OCI-LY3 (cell line): ENCODE measurements around the gene MS4A4A.
"Not testable (repeated sequence)": the region's sequence is repeated elsewhere in the genome, so short reads cannot be mapped to it uniquely, and the experiment has no call there.

Experiments used
- H2AFZ ChIP-seq: fragments of 200-600, 300-600 bp; shearing (Covaris generic); 2 replicates; pipeline ENCODE4 v1.6.0; 2014; ENCODE audit warnings: antibody characterized with exemption, low read depth, low read length
- H3K27ac ChIP-seq: fragments of 200-600, 300-600 bp; sonication (generic); 2 replicates; pipeline ENCODE4 v1.5.1; 2014; ENCODE audit warnings: mild to moderate bottlenecking, low read length, moderate library complexity, mixed read lengths
- H3K27me3 ChIP-seq: fragments of 200-600, 300-600 bp; sonication (generic); 2 replicates; pipeline ENCODE4 v1.6.1; 2014; ENCODE audit warnings: low read depth, low read length, mixed read lengths
- H3K36me3 ChIP-seq: fragments of 200-600, 300-600 bp; sonication (generic); replicated peaks from 2 replicates; pipeline ENCODE3; 2014; ENCODE audit warnings: low read depth, low read length, mixed read lengths
- H3K4me1 ChIP-seq: fragments of 300-600, 200-600 bp; sonication (generic); 2 replicates; pipeline ENCODE4 v1.6.1; 2014; ENCODE audit warnings: low read length, mixed read lengths
- H3K4me2 ChIP-seq: fragments of 200-600, 300-600 bp; sonication (generic); 2 replicates; pipeline ENCODE4 v1.6.1; 2014; ENCODE audit warnings: low read length, mixed read lengths
- H3K4me3 ChIP-seq: fragments of 300-600, 200-600 bp; sonication (generic); 2 replicates; pipeline ENCODE4 v1.5.1; 2014; ENCODE audit warnings: antibody characterized with exemption, mild to moderate bottlenecking, low read length, moderate library complexity
- H3K79me2 ChIP-seq: fragments of 300-600, 200-600 bp; shearing (Covaris generic); 2 replicates; pipeline ENCODE4 v1.6.1; 2014; ENCODE audit warnings: mild to moderate bottlenecking, low read length, mixed read lengths
- H3K9ac ChIP-seq: fragments of 300-600, 200-600 bp; shearing (Covaris generic); 2 replicates; pipeline ENCODE4 v1.6.0; 2014; ENCODE audit warnings: mild to moderate bottlenecking, low read length, moderate library complexity
- H3K9me3 ChIP-seq: fragments of 200-600, 300-600 bp; shearing (Covaris generic); 2 replicates; pipeline ENCODE4 v1.6.1; 2014; ENCODE audit warnings: low read length, mixed read lengths; ENCODE audit not compliant: insufficient read depth
- H4K20me1 ChIP-seq: fragments of 200-600, 300-600 bp; sonication (generic); 2 replicates; pipeline ENCODE4 v1.6.1; 2016; ENCODE audit warnings: low read length, mixed read lengths; ENCODE audit not compliant: insufficient read depth
- CTCF ChIP-seq: fragments of 200-600, 300-600 bp; sonication (generic); IDR thresholded peaks from 2 replicates; pipeline ENCODE4 v1.5.1; 2014; ENCODE audit warnings: antibody characterized with exemption, low read length, low read depth
- EZH2phosphoT487 ChIP-seq: fragments of 200-600 bp; shearing (Covaris generic); IDR thresholded peaks from 2 replicates; pipeline ENCODE4 v1.6.1; 2018; ENCODE audit warnings: antibody characterized with exemption, mixed run types, low read depth

MS4A4A gene

GRCh38 chr11:60281485-60281884 lies 1.0 kb downstream of the MS4A4A start:
- Histone ChIP-seq H3K4me2 (no peak overlapping the region), H3K4me3 (no peak overlapping the region), H3K9me3 (no peaks in the 10 kb centered on the region), H3K79me2 (no peaks in the 10 kb centered on the region), H3K9ac (no peak overlapping the region), H3K36me3 (no peaks in the 10 kb centered on the region), H2AFZ (no peak overlapping the region), H3K27ac (no peak overlapping the region), H3K4me1 (peaks cover 20% of the 10 kb centered on the region), H4K20me1 (no peaks in the 10 kb centered on the region), H3K27me3 (no peaks in the 10 kb centered on the region)
- no peak for TF ChIP-seq CTCF

- Histone ChIP-seq H3K9ac (no peak overlapping the region), H3K4me2 (no peak overlapping the region), H3K4me3 (no peak overlapping the region)
Observed at GRCh38 chr11:60282286-60282685, 1.8 kb downstream of the MS4A4A start.

GRCh38 chr11:60285411-60286126 lies 5.1 kb downstream of the MS4A4A start:
- not testable (repeated sequence) for H3K4me3 ChIP-seq, H3K4me2 ChIP-seq, H3K9ac ChIP-seq, H3K27ac ChIP-seq, H3K9me3 ChIP-seq, H3K36me3 ChIP-seq, H2AFZ ChIP-seq, H3K79me2 ChIP-seq, H4K20me1 ChIP-seq, H3K27me3 ChIP-seq
- peaks cover 12% of the 10 kb centered on the region for H3K4me1 ChIP-seq

More at GRCh38 chr11:60282286-60282685, 1.8 kb downstream of the MS4A4A start:
- no peaks in the 10 kb centered on the region for H3K79me2 ChIP-seq
- H3K27ac ChIP-seq, result no peak overlapping the region
- no peaks in the 10 kb centered on the region for H3K27me3 ChIP-seq
- no peaks in the 10 kb centered on the region for H3K9me3 ChIP-seq
- no peaks in the 10 kb centered on the region for H4K20me1 ChIP-seq
- peaks cover 20% of the 10 kb centered on the region for H3K4me1 ChIP-seq
- no peak for TF ChIP-seq EZH2phosphoT487
- no peak for TF ChIP-seq CTCF
- no peak overlapping the region for H2AFZ ChIP-seq
- H3K36me3 ChIP-seq, result no peaks in the 10 kb centered on the region

- Histone ChIP-seq H3K4me3 (no peak overlapping the region), H3K9me3 (peaks cover 3% of the 10 kb centered on the region; the same call in 1 of the 2 replicates), H4K20me1 (no peaks in the 10 kb centered on the region), H3K4me2 (no peak overlapping the region), H3K9ac (no peak overlapping the region), H3K27ac (no peak overlapping the region), H3K27me3 (no peaks in the 10 kb centered on the region), H3K4me1 (no peaks in the 10 kb centered on the region), H3K36me3 (no peaks in the 10 kb centered on the region), H2AFZ (no peak overlapping the region), H3K79me2 (no peaks in the 10 kb centered on the region)
- TF ChIP-seq EZH2phosphoT487 (no peak), CTCF (no peak)
Observed at GRCh38 chr11:60288531-60288930, 8.1 kb downstream of the MS4A4A start.
